Skin of body (tissue), 2 donors: ENCODE measurements around the gene CACNA1G. TPM values are rescaled to one million over a fixed set of nuclear protein-coding genes. Genes with fewer than 3 reads are reported as not detected.
A peak's percentile ranks its signal among the peaks of the same experiment; 100 is the strongest.

Source experiments
- DNase-seq: peaks from one replicate; lab custom pipeline; 2025; lab: John Stamatoyannopoulos, UW
- total RNA-seq: library from RNA; depleted of rRNA; stranded (reverse); fragments of >200 nt; gene quantifications from one replicate; pipeline ENCODE4 v1.2.3, GENCODE V29; 2014

The CACNA1G gene
- total RNA-seq: 8.9 TPM

GRCh38 chr17:50560185-50560824 is at the start of gene CACNA1G:
TSS of gene CACNA1G (plus strand) at chr17:50560715. CDS start at chr17:50561460, 745 bp downstream.
- peak; percentile 94 for DNase-seq

- no peak for DNase-seq
These were observed 49.5 kb upstream of the CACNA1G start for GRCh38 chr17:50511058-50511457.

GRCh38 chr17:50513495-50513894 is 47.0 kb upstream of the CACNA1G start:
- DNase-seq: no peak

- no peak for DNase-seq
These were observed 46.1 kb upstream of the CACNA1G start for GRCh38 chr17:50514388-50514787.

- no peak for DNase-seq
These were observed 45.4 kb upstream of the CACNA1G start for GRCh38 chr17:50514936-50515702.

- no peak for DNase-seq
These were observed 43.5 kb upstream of the CACNA1G start for GRCh38 chr17:50517011-50517410.

GRCh38 chr17:50517504-50518383 is 42.8 kb upstream of the CACNA1G start:
- DNase-seq: no peak

GRCh38 chr17:50518384-50519023 is 42.0 kb upstream of the CACNA1G start:
- DNase-seq: no peak

- DNase-seq: no peak
These were observed 41.2 kb upstream of the CACNA1G start for GRCh38 chr17:50519141-50519834.

GRCh38 chr17:50520483-50520882 is 40.0 kb upstream of the CACNA1G start:
- no peak for DNase-seq

- DNase-seq: no peak
These were observed 39.0 kb upstream of the CACNA1G start for GRCh38 chr17:50521514-50521913.

GRCh38 chr17:50522766-50523165 is 37.7 kb upstream of the CACNA1G start:
- no peak for DNase-seq

- DNase-seq: no peak
These were observed 37.3 kb upstream of the CACNA1G start for GRCh38 chr17:50523208-50523607.

- DNase-seq: no peak
These were observed 35.7 kb upstream of the CACNA1G start for GRCh38 chr17:50524838-50525237.

- no peak for DNase-seq
These were observed 33.3 kb upstream of the CACNA1G start for GRCh38 chr17:50527155-50527762.

GRCh38 chr17:50527949-50528474 is 32.5 kb upstream of the CACNA1G start:
- DNase-seq: no peak

- no peak for DNase-seq
These were observed 30.7 kb upstream of the CACNA1G start for GRCh38 chr17:50529849-50530248.

- DNase-seq: no peak
These were observed 29.0 kb upstream of the CACNA1G start for GRCh38 chr17:50531428-50532025.

- no peak for DNase-seq
These were observed 28.0 kb upstream of the CACNA1G start, which contains the start of gene EPN3 for GRCh38 chr17:50532452-50533024. TSS of gene EPN3 (plus strand) at chr17:50532735. CDS start at chr17:50536557, 3,822 bp downstream.
